HL-60 (cell line): ENCODE results near the gene MAT2A.

Source experiments
- DNase-seq, 2 experiments: peaks; one replicate each; pipeline ENCODE4 v3.0.0-alpha.2; 2010 to 2020; ENCODE audit warnings: low read depth in 1 of 2, low spot score in 1 of 2
- H3K27ac ChIP-seq: fragments of 250-450 bp; sonication (Bioruptor Pico); replicated peaks from 2 replicates; pipeline ENCODE4 v1.5.1; 2020; ENCODE audit warnings: mild to moderate bottlenecking, moderate library complexity
- H3K27me3 ChIP-seq: fragments of 250-450 bp; sonication (Bioruptor Pico); 2 replicates; pipeline ENCODE4 v1.5.1; 2021; ENCODE audit warnings: mild to moderate bottlenecking, moderate library complexity; ENCODE audit not compliant: insufficient read depth, poor library complexity, severe bottlenecking
- H3K4me3 ChIP-seq: replicated peaks from 2 replicates; pipeline ENCODE4 v1.5.1; 2011; ENCODE audit warnings: mild to moderate bottlenecking, control low read depth, low read length; ENCODE audit not compliant: insufficient read depth
- CTCF ChIP-seq: IDR thresholded peaks from one replicate; pipeline ENCODE4 v1.5.1; 2011; ENCODE audit warnings: low read length, control low read depth, inconsistent platforms; ENCODE audit not compliant: insufficient read depth
- GABPA ChIP-seq: IDR thresholded peaks from 2 replicates; pipeline ENCODE4 v1.6.1; 2012; ENCODE audit warnings: low read depth
- POLR2AphosphoS5 ChIP-seq: IDR thresholded peaks from 2 replicates; pipeline ENCODE4 v1.6.1; 2012; ENCODE audit warnings: low read depth
- REST ChIP-seq: IDR thresholded peaks from 2 replicates; pipeline ENCODE4 v1.6.1; 2012; ENCODE audit warnings: low read depth; ENCODE audit not compliant: insufficient replicate concordance
- SPI1 ChIP-seq: IDR thresholded peaks from 2 replicates; pipeline ENCODE4 v1.6.1; 2012; ENCODE audit warnings: low read depth, mild to moderate bottlenecking, borderline replicate concordance

Gene MAT2A

GRCh38 chr2:85497944-85498630 is 40.9 kb upstream of the MAT2A start:
- no peak overlapping the region for H3K27ac ChIP-seq
- TF ChIP-seq CTCF (no peak), GABPA (no peak), REST (no peak), SPI1 (no peak), POLR2AphosphoS5 (no peak)
- no peak overlapping the region for H3K4me3 ChIP-seq
- no peaks in the 10 kb centered on the region for H3K27me3 ChIP-seq
- DNase-seq: no peak

- TF ChIP-seq GABPA (no peak), REST (no peak), CTCF (no peak), SPI1 (no peak), POLR2AphosphoS5 (no peak)
- H3K27me3 ChIP-seq: no peaks in the 10 kb centered on the region
- H3K27ac ChIP-seq: peak overlapping the region; percentile 80
- peak; percentile 85 to 91 for DNase-seq
- no peak overlapping the region for H3K4me3 ChIP-seq
Observed at GRCh38 chr2:85501248-85501647, 37.7 kb upstream of the MAT2A start.

- H3K27ac ChIP-seq: peak overlapping the region; percentile 30; the same call in 1 of the 2 replicates
- no peaks in the 10 kb centered on the region for H3K27me3 ChIP-seq
- H3K4me3 ChIP-seq: no peak overlapping the region
- TF ChIP-seq CTCF (no peak), SPI1 (no peak), POLR2AphosphoS5 (no peak)
- DNase-seq: no peak
Observed at GRCh38 chr2:85502720-85503119, 36.2 kb upstream of the MAT2A start.
